ENCODE data around the gene DRG2.

- TF ChIP-seq POLR2A (IDR thresholded peaks at IDR 0.05; ENCODE audit: low read length) (no peak), GATA1 (IDR thresholded peaks at IDR 0.05; ENCODE audit: low read depth, low read length) (no peak)
Measured at GRCh38 chr17:18076936-18077335, 10.8 kb upstream of the DRG2 start.

All from erythroblast (primary cell).